ENCODE measurements around the gene CALR. TPM values are rescaled to one million over a fixed set of nuclear protein-coding genes. Genes with fewer than 3 reads are reported as not detected.

CALR gene
- total RNA-seq, 1 donor from 2014 or later, result 1,241 TPM

GRCh38 chr19:12991296-12991695, 52.9 kb downstream of the CALR start:
- Mint-ChIP-seq H3K36me3 (ENCODE audit: unreplicated experiment) (no peaks in the 10 kb centered on the region), H3K4me3 (ENCODE audit: unreplicated experiment) (no peak overlapping the region), H3K27me3 (ENCODE audit: unreplicated experiment) (peaks cover 2% of the 10 kb centered on the region), H3K27ac (ENCODE audit: unreplicated experiment) (no peak overlapping the region), H3K4me1 (ENCODE audit: unreplicated experiment) (peaks cover 7% of the 10 kb centered on the region), H3K9me3 (ENCODE audit: unreplicated experiment) (no peaks in the 10 kb centered on the region)
- no peak for TF ChIP-seq CTCF (IDR thresholded peaks at IDR 0.05)
- DNase-seq (ENCODE audit: extremely low spot score, unreplicated experiment), result no peak

- no peaks in the 10 kb centered on the region for H3K36me3 Mint-ChIP-seq (ENCODE audit: unreplicated experiment)
- peaks cover 12% of the 10 kb centered on the region for H3K4me1 Mint-ChIP-seq (ENCODE audit: unreplicated experiment)
- H3K27ac Mint-ChIP-seq (ENCODE audit: unreplicated experiment), result no peak overlapping the region
- no peak overlapping the region for H3K4me3 Mint-ChIP-seq (ENCODE audit: unreplicated experiment)
- DNase-seq (ENCODE audit: extremely low spot score, unreplicated experiment), result no peak
- no peak for TF ChIP-seq CTCF (IDR thresholded peaks at IDR 0.05)
- no peaks in the 10 kb centered on the region for H3K9me3 Mint-ChIP-seq (ENCODE audit: unreplicated experiment)
- H3K27me3 Mint-ChIP-seq (ENCODE audit: unreplicated experiment), result no peaks in the 10 kb centered on the region
Observed at GRCh38 chr19:12992729-12993128, 54.3 kb downstream of the CALR start.

GRCh38 chr19:12993562-12993961, 55.2 kb downstream of the CALR start:
- no peak overlapping the region for H3K4me3 Mint-ChIP-seq (ENCODE audit: unreplicated experiment)
- TF ChIP-seq CTCF (IDR thresholded peaks at IDR 0.05), result no peak

More at GRCh38 chr19:12993562-12993961, 55.2 kb downstream of the CALR start:
- peaks cover 17% of the 10 kb centered on the region for H3K4me1 Mint-ChIP-seq (ENCODE audit: unreplicated experiment)
- no peak overlapping the region for H3K27ac Mint-ChIP-seq (ENCODE audit: unreplicated experiment)
- no peaks in the 10 kb centered on the region for H3K9me3 Mint-ChIP-seq (ENCODE audit: unreplicated experiment)
- peaks cover 4% of the 10 kb centered on the region for H3K36me3 Mint-ChIP-seq (ENCODE audit: unreplicated experiment)
- no peak for DNase-seq (ENCODE audit: extremely low spot score, unreplicated experiment)
- no peaks in the 10 kb centered on the region for H3K27me3 Mint-ChIP-seq (ENCODE audit: unreplicated experiment)

Small RNA genes lying within 50 kb of the gene (microRNA-seq; reads per million reads assigned to microRNA genes)
- gene MIR5695 (ENCODE audit: unreplicated experiment), result not detected
- 2.2 reads per million for gene MIR6515 (ENCODE audit: unreplicated experiment)

Other genes starting within 250 kb of the CALR start
- 10.9 and 11.4 TPM in 2 replicates for gene FBXW9, start 242.0 kb upstream of the CALR start, total RNA-seq
- 79.0 and 93.3 TPM in 2 replicates for gene TNPO2, start 214.7 kb upstream of the CALR start, total RNA-seq
- gene TRIR, start 203.9 kb upstream of the CALR start, total RNA-seq, result 151 and 160 TPM in 2 replicates
- 72.1 and 77.0 TPM in 2 replicates for gene GET3, start 201.1 kb upstream of the CALR start, total RNA-seq
- gene BEST2, start 186.8 kb upstream of the CALR start, total RNA-seq, result not detected in 2 replicates
- 24.6 and 26.8 TPM in 2 replicates for gene HOOK2, start 163.1 kb upstream of the CALR start, total RNA-seq
- gene JUNB, start 147.1 kb upstream of the CALR start, total RNA-seq, result 141 and 158 TPM in 2 replicates
- 235 TPM in 2 replicates for gene PRDX2, start 136.8 kb upstream of the CALR start, total RNA-seq
- gene THSD8, start 136.5 kb upstream of the CALR start, total RNA-seq, result 8.2 and 8.4 TPM in 2 replicates
- 7.6 and 10.0 TPM in 2 replicates for gene RNASEH2A, start 132.0 kb upstream of the CALR start, total RNA-seq
- gene RTBDN, start 104.0 kb upstream of the CALR start, total RNA-seq, result not detected in 2 replicates
- 0.32 TPM in 1 of 2 replicates, not detected in the other for gene MAST1, start 100.1 kb upstream of the CALR start, total RNA-seq
- 47.3 and 57.0 TPM in 2 replicates for gene DNASE2, start 57.2 kb upstream of the CALR start, total RNA-seq
- not detected in 2 replicates for gene KLF1, start 51.4 kb upstream of the CALR start, total RNA-seq
- gene GCDH, start 47.4 kb upstream of the CALR start, total RNA-seq, result 23.1 and 23.8 TPM in 2 replicates
- not detected in 2 replicates for gene SYCE2, start 19.3 kb upstream of the CALR start, total RNA-seq
- gene FARSA, start 4.9 kb upstream of the CALR start, total RNA-seq, result 55.6 and 60.3 TPM in 2 replicates
- gene RAD23A, start 7.3 kb downstream of the CALR start, total RNA-seq, result 81.4 and 83.1 TPM in 2 replicates
- gene GADD45GIP1, start 18.6 kb downstream of the CALR start, total RNA-seq, result 24.0 and 24.6 TPM in 2 replicates
- not detected in 2 replicates for gene DAND5, start 31.0 kb downstream of the CALR start, total RNA-seq
- 87.0 and 93.7 TPM in 2 replicates for gene NFIX, start 56.9 kb downstream of the CALR start, total RNA-seq
- gene LYL1, start 164.2 kb downstream of the CALR start, total RNA-seq, result not detected in 2 replicates
- gene TRMT1, start 178.1 kb downstream of the CALR start, total RNA-seq, result 37.4 and 43.1 TPM in 2 replicates
- 40.4 and 45.1 TPM in 2 replicates for gene NACC1, start 179.7 kb downstream of the CALR start, total RNA-seq
- 48.5 and 50.5 TPM in 2 replicates for gene STX10, start 211.8 kb downstream of the CALR start, total RNA-seq
- gene IER2, start 211.8 kb downstream of the CALR start, total RNA-seq, result 109 and 148 TPM in 2 replicates